HepG2 (cell line): Measurements from ENCODE around the gene HTRA1.

ENCODE experiments used
- FLYWCH1 ChIP-seq: sonication (generic); formaldehyde crosslinking; IDR thresholded peaks from 2 replicates; pipeline ENCODE4 v1.8.1; 2023; ENCODE audit warnings: mild to moderate bottlenecking, missing genetic modification reagents
- FOXM1 ChIP-seq: sonication (generic); formaldehyde crosslinking; IDR thresholded peaks from 2 replicates; pipeline ENCODE4 v1.5.0; 2020; ENCODE audit warnings: missing genetic modification reagents
- HOXA9 ChIP-seq: sonication (generic); formaldehyde crosslinking; IDR thresholded peaks from 2 replicates; pipeline ENCODE4 v1.8.1; 2022; ENCODE audit warnings: missing genetic modification reagents, mild to moderate bottlenecking, moderate library complexity, borderline replicate concordance
- KAT8 ChIP-seq: IDR thresholded peaks from 2 replicates; pipeline ENCODE4 v1.6.1; 2016; ENCODE audit warnings: missing genetic modification reagents, missing compliant biosample characterization
- TCF7L2 ChIP-seq: IDR thresholded peaks from 2 replicates; pipeline ENCODE4 v1.6.1; 2011; ENCODE audit warnings: mild to moderate bottlenecking, low read depth, low read length, moderate library complexity
- TF ChIP-seq, protein P1 (sequence below): sonication (generic); formaldehyde crosslinking; IDR thresholded peaks from 2 replicates; pipeline ENCODE4 v1.5.0; 2020; ENCODE audit warnings: mild to moderate bottlenecking, missing genetic modification reagents, moderate library complexity

DNA sequence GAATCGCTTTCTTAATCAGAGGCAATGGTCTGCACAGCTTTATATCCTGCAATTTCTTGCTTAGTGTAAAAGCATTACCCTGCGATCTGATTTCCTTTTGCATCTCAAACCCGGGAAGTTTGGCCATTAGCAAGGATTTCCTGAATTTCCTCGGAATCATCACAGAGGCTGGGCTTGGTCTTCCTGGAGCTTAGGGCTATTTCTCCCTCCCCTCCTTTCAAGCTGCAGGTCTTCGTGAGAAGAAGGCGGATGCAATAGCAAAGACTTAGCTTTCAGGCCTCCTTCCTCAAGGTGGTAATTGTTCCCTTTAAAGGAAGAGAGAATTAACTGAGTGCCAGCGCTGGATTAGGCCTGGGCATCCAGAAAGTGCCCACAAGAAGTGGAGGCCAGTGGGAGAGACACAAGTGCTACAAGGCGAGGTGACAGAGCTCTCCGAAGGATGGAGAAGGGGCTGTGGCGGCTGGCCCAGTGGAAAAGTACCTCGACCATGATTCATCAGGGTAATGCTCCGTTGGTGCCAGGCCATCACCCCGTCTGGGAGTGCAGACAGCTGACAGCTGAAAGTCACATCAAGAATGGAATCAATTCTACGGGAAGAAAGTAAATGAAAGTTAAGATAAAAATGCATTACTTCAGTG lies 10.9 kb upstream of the HTRA1 start:
- TF ChIP-seq, protein P1, sequence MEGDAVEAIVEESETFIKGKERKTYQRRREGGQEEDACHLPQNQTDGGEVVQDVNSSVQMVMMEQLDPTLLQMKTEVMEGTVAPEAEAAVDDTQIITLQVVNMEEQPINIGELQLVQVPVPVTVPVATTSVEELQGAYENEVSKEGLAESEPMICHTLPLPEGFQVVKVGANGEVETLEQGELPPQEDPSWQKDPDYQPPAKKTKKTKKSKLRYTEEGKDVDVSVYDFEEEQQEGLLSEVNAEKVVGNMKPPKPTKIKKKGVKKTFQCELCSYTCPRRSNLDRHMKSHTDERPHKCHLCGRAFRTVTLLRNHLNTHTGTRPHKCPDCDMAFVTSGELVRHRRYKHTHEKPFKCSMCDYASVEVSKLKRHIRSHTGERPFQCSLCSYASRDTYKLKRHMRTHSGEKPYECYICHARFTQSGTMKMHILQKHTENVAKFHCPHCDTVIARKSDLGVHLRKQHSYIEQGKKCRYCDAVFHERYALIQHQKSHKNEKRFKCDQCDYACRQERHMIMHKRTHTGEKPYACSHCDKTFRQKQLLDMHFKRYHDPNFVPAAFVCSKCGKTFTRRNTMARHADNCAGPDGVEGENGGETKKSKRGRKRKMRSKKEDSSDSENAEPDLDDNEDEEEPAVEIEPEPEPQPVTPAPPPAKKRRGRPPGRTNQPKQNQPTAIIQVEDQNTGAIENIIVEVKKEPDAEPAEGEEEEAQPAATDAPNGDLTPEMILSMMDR (CRISPR knock-in tag) = no peak
- no peak for TF ChIP-seq FLYWCH1 (CRISPR knock-in tag)
- no peak for TF ChIP-seq TCF7L2
- no peak for TF ChIP-seq HOXA9 (CRISPR knock-in tag)
- no peak for TF ChIP-seq FOXM1 (CRISPR knock-in tag)
- no peak for TF ChIP-seq KAT8 (CRISPR knock-in tag)
